ENCODE data around the gene DOK4. TPM values are rescaled to one million over a fixed set of nuclear protein-coding genes. Genes with fewer than 3 reads are reported as not detected.

DOK4 gene
- total RNA-seq, 1 experiment from 2014 or later: 27.4 TPM

- no peaks in the 10 kb centered on the region for H3F3A ChIP-seq (ENCODE audit: insufficient read depth, low read depth)
- no peaks in the 10 kb centered on the region for H3K9me3 ChIP-seq (ENCODE audit: insufficient read depth, low read depth)
- H3K79me2 ChIP-seq (ENCODE audit: low read depth): no peaks in the 10 kb centered on the region
- no peaks in the 10 kb centered on the region for H3K9me2 ChIP-seq (ENCODE audit: insufficient read depth)
- H3K36me3 ChIP-seq (ENCODE audit: low read depth): no peaks in the 10 kb centered on the region
- no peaks in the 10 kb centered on the region for H3K4me1 ChIP-seq (replicated peaks; ENCODE audit: insufficient read depth)
- intact Hi-C loops (cut with micrococcal nuclease; ENCODE audit: unreplicated experiment): no loop called here
- ChIA-PET CTCF (interaction anchor here (0.6 kb wide), 1 partner anchor 83 kb away, joined by 4 read pairs; no protein-coding TSS in a partner anchor), POLR2A (ENCODE audit: unreplicated experiment) (no interaction called here)
- H3K4me2 ChIP-seq: no peak overlapping the region
- BruUV-seq (replicated peaks): no TSS peak
- H3K4me3 ChIP-seq: no peak overlapping the region
- H3K27ac ChIP-seq: no peak overlapping the region
- H4K20me1 ChIP-seq (ENCODE audit: insufficient read depth): no peaks in the 10 kb centered on the region
- no peak overlapping the region for H2AFZ ChIP-seq
- H3K27me3 ChIP-seq (ENCODE audit: insufficient read depth, low read depth): peaks cover 3% of the 10 kb centered on the region; the same call in 1 of the 2 replicates
- DNase-seq: no peak
- no peak for TF ChIP-seq CTCF (conservative IDR thresholded peaks at IDR 0.05)
- TF ChIP-seq EZH2 (IDR thresholded peaks at IDR 0.05; ENCODE audit: low read depth): no peak
Measured at GRCh38 chr16:57512296-57513001, 26.2 kb upstream of the DOK4 start.

- ChIA-PET CTCF (no interaction called here), POLR2A (ENCODE audit: unreplicated experiment) (no interaction called here)
- H3K4me3 ChIP-seq: no peak overlapping the region
- no peaks in the 10 kb centered on the region for H3K36me3 ChIP-seq (ENCODE audit: low read depth)
- no TSS peak for BruUV-seq (replicated peaks)
- no peaks in the 10 kb centered on the region for H3K4me1 ChIP-seq (replicated peaks; ENCODE audit: insufficient read depth)
- H3K9me3 ChIP-seq (ENCODE audit: insufficient read depth, low read depth): no peaks in the 10 kb centered on the region
- no peak overlapping the region for H3K4me2 ChIP-seq
- H3K9me2 ChIP-seq (ENCODE audit: insufficient read depth): no peaks in the 10 kb centered on the region
- no peaks in the 10 kb centered on the region for H3F3A ChIP-seq (ENCODE audit: insufficient read depth, low read depth)
- H2AFZ ChIP-seq: no peak overlapping the region
- no peak for TF ChIP-seq EZH2 (IDR thresholded peaks at IDR 0.05; ENCODE audit: low read depth)
- TF ChIP-seq CTCF (conservative IDR thresholded peaks at IDR 0.05): no peak
- no peaks in the 10 kb centered on the region for H4K20me1 ChIP-seq (ENCODE audit: insufficient read depth)
- intact Hi-C loops (cut with micrococcal nuclease; ENCODE audit: unreplicated experiment): no loop called here
- DNase-seq: no peak
- peaks cover 3% of the 10 kb centered on the region; the same call in 1 of the 2 replicates for H3K27me3 ChIP-seq (ENCODE audit: insufficient read depth, low read depth)
- no peak overlapping the region for H3K27ac ChIP-seq
- H3K79me2 ChIP-seq (ENCODE audit: low read depth): no peaks in the 10 kb centered on the region
Measured at GRCh38 chr16:57510016-57510871, 24.0 kb upstream of the DOK4 start.

GRCh38 chr16:57509231-57509923 is 23.1 kb upstream of the DOK4 start:
- CTCF ChIA-PET: no interaction called here
- H3K27me3 ChIP-seq (ENCODE audit: insufficient read depth, low read depth): peaks cover 7% of the 10 kb centered on the region; the same call in 1 of the 2 replicates
- H4K20me1 ChIP-seq (ENCODE audit: insufficient read depth): no peaks in the 10 kb centered on the region
- intact Hi-C loops (cut with micrococcal nuclease; ENCODE audit: unreplicated experiment): no loop called here
- no peak for DNase-seq
- no peaks in the 10 kb centered on the region for H3K9me3 ChIP-seq (ENCODE audit: insufficient read depth, low read depth)
- H3K36me3 ChIP-seq (ENCODE audit: low read depth): no peaks in the 10 kb centered on the region
- BruUV-seq (replicated peaks): no TSS peak
- no peak overlapping the region for H3K27ac ChIP-seq
- H2AFZ ChIP-seq: no peak overlapping the region
- POLR2A ChIA-PET (ENCODE audit: unreplicated experiment): no interaction called here
- H3K9me2 ChIP-seq (ENCODE audit: insufficient read depth): no peaks in the 10 kb centered on the region
- no peaks in the 10 kb centered on the region for H3F3A ChIP-seq (ENCODE audit: insufficient read depth, low read depth)
- no peak for TF ChIP-seq CTCF (conservative IDR thresholded peaks at IDR 0.05)
- TF ChIP-seq EZH2 (IDR thresholded peaks at IDR 0.05; ENCODE audit: low read depth): no peak
- H3K4me3 ChIP-seq: no peak overlapping the region
- no peaks in the 10 kb centered on the region for H3K79me2 ChIP-seq (ENCODE audit: low read depth)
- H3K4me2 ChIP-seq: no peak overlapping the region
- H3K4me1 ChIP-seq (replicated peaks; ENCODE audit: insufficient read depth): no peaks in the 10 kb centered on the region
